NAMALWA (cell line): ENCODE results near the gene MAP4K2.
"Not testable (repeated sequence)": the region's sequence is repeated elsewhere in the genome, so short reads cannot be mapped to it uniquely, and the experiment has no call there.

Experiments used
- DNase-seq: peaks from one replicate; pipeline ENCODE4 v3.0.0-alpha.2; 2015; ENCODE audit warnings: low spot score

Gene MAP4K2

GRCh38 chr11:64838600-64839334 is 35.8 kb upstream of the MAP4K2 start:
- DNase-seq = no peak

GRCh38 chr11:64837887-64838351 is 34.9 kb upstream of the MAP4K2 start:
- no peak for DNase-seq

- no peak for DNase-seq
Observed at GRCh38 chr11:64836448-64837072, 33.5 kb upstream of the MAP4K2 start.

GRCh38 chr11:64835616-64836447 is 32.8 kb upstream of the MAP4K2 start:
- no peak for DNase-seq

GRCh38 chr11:64834723-64835615 is 32.0 kb upstream of the MAP4K2 start:
- no peak for DNase-seq

GRCh38 chr11:64834031-64834722 is 31.2 kb upstream of the MAP4K2 start:
- DNase-seq = no peak

GRCh38 chr11:64833509-64833908 is 30.5 kb upstream of the MAP4K2 start:
- no peak for DNase-seq

- no peak for DNase-seq
Observed at GRCh38 chr11:64833198-64833502, 30.1 kb upstream of the MAP4K2 start.

GRCh38 chr11:64832467-64833197 is 29.6 kb upstream of the MAP4K2 start:
- DNase-seq = no peak

- no peak for DNase-seq
Observed at GRCh38 chr11:64831411-64831891, 28.4 kb upstream of the MAP4K2 start.

- no peak for DNase-seq
Observed at GRCh38 chr11:64829536-64830251, 26.7 kb upstream of the MAP4K2 start.

GRCh38 chr11:64827451-64827839 is 24.4 kb upstream of the MAP4K2 start:
- DNase-seq = no peak

- DNase-seq = no peak
Observed at GRCh38 chr11:64826578-64827450, 23.8 kb upstream of the MAP4K2 start.

- DNase-seq = no peak
Observed at GRCh38 chr11:64826062-64826461, 23.0 kb upstream of the MAP4K2 start.

- DNase-seq = no peak
Observed at GRCh38 chr11:64823568-64824119, 20.6 kb upstream of the MAP4K2 start.

- no peak for DNase-seq
Observed at GRCh38 chr11:64817476-64817875, 14.5 kb upstream of the MAP4K2 start.

- not testable (repeated sequence) for DNase-seq
Observed at GRCh38 chr11:64815433-64815832, 12.4 kb upstream of the MAP4K2 start.

- peak; percentile 97 for DNase-seq
Observed at GRCh38 chr11:64814712-64815187, 11.7 kb upstream of the MAP4K2 start.
